Transverse colon (tissue), 4 donors: Measurements from ENCODE around the gene NCOA5.

Experiments used
- CTCF ChIP-seq, 5 experiments: fragments of 200-600 bp in 3 of 5; fragments of 450-650 bp in 2 of 5; sonication (generic) in 3 of 5; IDR thresholded peaks; 1 replicate in 2 of 5; 2 replicates in 3 of 5; pipeline ENCODE4 v1.5.1; 2016 to 2017; ENCODE audit warnings: antibody characterized with exemption in 5 of 5, inconsistent platforms in 3 of 5, mild to moderate bottlenecking in 2 of 5, moderate library complexity in 1 of 5
- EP300 ChIP-seq: sonication (generic); formaldehyde crosslinking; IDR thresholded peaks from one replicate; pipeline ENCODE4 v1.6.1; 2017; ENCODE audit warnings: antibody characterized with exemption, low read depth
- POLR2A ChIP-seq: fragments of 450-650 bp; IDR thresholded peaks from one replicate; pipeline ENCODE4 v1.6.1; 2016; ENCODE audit warnings: antibody characterized with exemption, mild to moderate bottlenecking, moderate library complexity
- POLR2AphosphoS5 ChIP-seq, 3 donors: sonication (generic); formaldehyde crosslinking; IDR thresholded peaks; one replicate each; pipeline ENCODE4 v1.6.1; 2016; ENCODE audit warnings: antibody characterized with exemption in 3 of 3

GRCh38 chr20:46043556-46043955, 46.2 kb downstream of the NCOA5 start:
- TF ChIP-seq CTCF (IDR thresholded peaks at IDR 0.05) (no peak), POLR2A (no peak), POLR2AphosphoS5 (IDR thresholded peaks at IDR 0.05) (no peak), EP300 (no peak)
